Retina (tissue), 1 donor: ENCODE data around the gene ARID3C.
A peak's percentile ranks its signal among the peaks of the same experiment; 100 is the strongest.

ENCODE experiments used
- DNase-seq: peaks from one replicate; pipeline ENCODE4 v3.0.0-alpha.2; 2016

ARID3C gene

GRCh38 chr9:34625186-34625486 is 3.7 kb downstream of the ARID3C start:
- no peak for DNase-seq

- peak; percentile 70 for DNase-seq
Measured at GRCh38 chr9:34624475-34625185, 4.2 kb downstream of the ARID3C start.

- peak; percentile 42 for DNase-seq
Measured at GRCh38 chr9:34623374-34624235, 5.3 kb downstream of the ARID3C start.

- DNase-seq: peak; percentile 91
Measured at GRCh38 chr9:34620061-34620994, 8.5 kb downstream of the ARID3C start, which contains the start of gene DCTN3. TSS of gene DCTN3 (minus strand) at chr9:34620495. CDS start at chr9:34620464, 31 bp downstream.

- DNase-seq: no peak
Measured at GRCh38 chr9:34615132-34615531, 13.7 kb downstream of the ARID3C start.

- peak; percentile 85 for DNase-seq
Measured at GRCh38 chr9:34612788-34613390, 16.0 kb downstream of the ARID3C start.

GRCh38 chr9:34611811-34612787 is 16.8 kb downstream of the ARID3C start, which contains the start of gene RPP25L:
TSS of gene RPP25L (minus strand) at chr9:34612097. CDS start at chr9:34611296, 801 bp downstream.
- peak; percentile 91 for DNase-seq

- DNase-seq: no peak
Measured at GRCh38 chr9:34611251-34611810, 17.5 kb downstream of the ARID3C start.

- no peak for DNase-seq
Measured at GRCh38 chr9:34610434-34611206, 18.2 kb downstream of the ARID3C start.

- no peak for DNase-seq
Measured at GRCh38 chr9:34607331-34607730, 21.5 kb downstream of the ARID3C start.

GRCh38 chr9:34606905-34607304 is 22.0 kb downstream of the ARID3C start:
- no peak for DNase-seq

- no peak for DNase-seq
Measured at GRCh38 chr9:34606190-34606589, 22.7 kb downstream of the ARID3C start.

- peak; percentile 84 for DNase-seq
Measured at GRCh38 chr9:34603610-34604231, 25.1 kb downstream of the ARID3C start.

GRCh38 chr9:34601937-34602573 is 26.8 kb downstream of the ARID3C start:
- no peak for DNase-seq

GRCh38 chr9:34600908-34601307 is 28.0 kb downstream of the ARID3C start:
- no peak for DNase-seq

GRCh38 chr9:34599546-34599945 is 29.3 kb downstream of the ARID3C start:
- no peak for DNase-seq

GRCh38 chr9:34594177-34594576 is 34.7 kb downstream of the ARID3C start:
- no peak for DNase-seq

- DNase-seq: peak; percentile 63
Measured at GRCh38 chr9:34592895-34593601, 35.8 kb downstream of the ARID3C start.
